ENCODE data around the gene TMEM259. TPM values are rescaled to one million over a fixed set of nuclear protein-coding genes. Genes with fewer than 3 reads are reported as not detected.
A peak's percentile ranks its signal among the peaks of the same experiment; 100 is the strongest.

The TMEM259 gene
- total and polyA plus RNA-seq, 2 of the 13 experiments (the other 11 are each of a cell fraction or from before 2014, with no cell fraction given) = 64.7 to 164 TPM

DNA sequence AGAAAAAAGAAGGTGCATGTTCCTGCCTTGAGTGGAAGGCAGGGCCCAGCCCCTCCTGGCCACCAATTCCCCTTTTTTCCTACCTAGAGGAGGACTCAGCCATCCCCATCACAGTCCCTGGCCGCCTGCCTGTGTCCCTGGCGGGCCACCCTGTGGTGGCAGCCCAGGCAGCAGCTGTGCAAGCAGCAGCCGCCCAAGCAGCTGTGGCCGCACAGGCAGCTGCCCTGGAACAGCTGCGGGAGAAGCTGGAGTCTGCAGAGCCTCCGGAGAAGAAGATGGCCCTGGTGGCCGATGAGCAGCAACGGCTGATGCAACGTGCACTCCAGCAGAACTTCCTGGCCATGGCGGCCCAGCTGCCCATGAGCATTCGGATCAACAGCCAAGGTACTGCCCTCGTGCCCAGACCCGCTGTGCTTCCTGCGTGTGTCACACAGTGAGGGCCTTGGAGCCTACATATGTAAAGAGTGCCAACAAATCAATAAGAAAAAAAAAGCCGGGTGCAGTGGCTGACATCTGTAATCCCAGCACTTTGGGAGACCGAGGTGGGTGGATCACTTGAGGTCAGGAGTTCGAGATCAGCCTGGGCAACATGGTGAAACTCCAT lies 54.3 kb downstream of the TMEM259 start (continued):
- TF ChIP-seq ZSCAN31 (CRISPR knock-in tag; IDR thresholded peaks at IDR 0.05; ENCODE audit: low read depth) (no peak), POGZ (CRISPR knock-in tag; IDR thresholded peaks at IDR 0.05) (no peak), ZNF333 (CRISPR knock-in tag; IDR thresholded peaks at IDR 0.05; ENCODE audit: borderline replicate concordance) (no peak), ZNF501 (CRISPR knock-in tag; IDR thresholded peaks at IDR 0.05) (no peak), BORCS8-MEF2B (CRISPR knock-in tag; IDR thresholded peaks at IDR 0.05) (no peak), ZFP36L2 (CRISPR knock-in tag; IDR thresholded peaks at IDR 0.05) (no peak)
- TF ChIP-seq, protein P1, sequence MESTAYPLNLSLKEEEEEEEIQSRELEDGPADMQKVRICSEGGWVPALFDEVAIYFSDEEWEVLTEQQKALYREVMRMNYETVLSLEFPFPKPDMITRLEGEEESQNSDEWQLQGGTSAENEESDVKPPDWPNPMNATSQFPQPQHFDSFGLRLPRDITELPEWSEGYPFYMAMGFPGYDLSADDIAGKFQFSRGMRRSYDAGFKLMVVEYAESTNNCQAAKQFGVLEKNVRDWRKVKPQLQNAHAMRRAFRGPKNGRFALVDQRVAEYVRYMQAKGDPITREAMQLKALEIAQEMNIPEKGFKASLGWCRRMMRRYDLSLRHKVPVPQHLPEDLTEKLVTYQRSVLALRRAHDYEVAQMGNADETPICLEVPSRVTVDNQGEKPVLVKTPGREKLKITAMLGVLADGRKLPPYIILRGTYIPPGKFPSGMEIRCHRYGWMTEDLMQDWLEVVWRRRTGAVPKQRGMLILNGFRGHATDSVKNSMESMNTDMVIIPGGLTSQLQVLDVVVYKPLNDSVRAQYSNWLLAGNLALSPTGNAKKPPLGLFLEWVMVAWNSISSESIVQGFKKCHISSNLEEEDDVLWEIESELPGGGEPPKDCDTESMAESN (CRISPR knock-in tag; conservative IDR thresholded peaks at IDR 0.05) = no peak
- TF ChIP-seq, protein P2, sequence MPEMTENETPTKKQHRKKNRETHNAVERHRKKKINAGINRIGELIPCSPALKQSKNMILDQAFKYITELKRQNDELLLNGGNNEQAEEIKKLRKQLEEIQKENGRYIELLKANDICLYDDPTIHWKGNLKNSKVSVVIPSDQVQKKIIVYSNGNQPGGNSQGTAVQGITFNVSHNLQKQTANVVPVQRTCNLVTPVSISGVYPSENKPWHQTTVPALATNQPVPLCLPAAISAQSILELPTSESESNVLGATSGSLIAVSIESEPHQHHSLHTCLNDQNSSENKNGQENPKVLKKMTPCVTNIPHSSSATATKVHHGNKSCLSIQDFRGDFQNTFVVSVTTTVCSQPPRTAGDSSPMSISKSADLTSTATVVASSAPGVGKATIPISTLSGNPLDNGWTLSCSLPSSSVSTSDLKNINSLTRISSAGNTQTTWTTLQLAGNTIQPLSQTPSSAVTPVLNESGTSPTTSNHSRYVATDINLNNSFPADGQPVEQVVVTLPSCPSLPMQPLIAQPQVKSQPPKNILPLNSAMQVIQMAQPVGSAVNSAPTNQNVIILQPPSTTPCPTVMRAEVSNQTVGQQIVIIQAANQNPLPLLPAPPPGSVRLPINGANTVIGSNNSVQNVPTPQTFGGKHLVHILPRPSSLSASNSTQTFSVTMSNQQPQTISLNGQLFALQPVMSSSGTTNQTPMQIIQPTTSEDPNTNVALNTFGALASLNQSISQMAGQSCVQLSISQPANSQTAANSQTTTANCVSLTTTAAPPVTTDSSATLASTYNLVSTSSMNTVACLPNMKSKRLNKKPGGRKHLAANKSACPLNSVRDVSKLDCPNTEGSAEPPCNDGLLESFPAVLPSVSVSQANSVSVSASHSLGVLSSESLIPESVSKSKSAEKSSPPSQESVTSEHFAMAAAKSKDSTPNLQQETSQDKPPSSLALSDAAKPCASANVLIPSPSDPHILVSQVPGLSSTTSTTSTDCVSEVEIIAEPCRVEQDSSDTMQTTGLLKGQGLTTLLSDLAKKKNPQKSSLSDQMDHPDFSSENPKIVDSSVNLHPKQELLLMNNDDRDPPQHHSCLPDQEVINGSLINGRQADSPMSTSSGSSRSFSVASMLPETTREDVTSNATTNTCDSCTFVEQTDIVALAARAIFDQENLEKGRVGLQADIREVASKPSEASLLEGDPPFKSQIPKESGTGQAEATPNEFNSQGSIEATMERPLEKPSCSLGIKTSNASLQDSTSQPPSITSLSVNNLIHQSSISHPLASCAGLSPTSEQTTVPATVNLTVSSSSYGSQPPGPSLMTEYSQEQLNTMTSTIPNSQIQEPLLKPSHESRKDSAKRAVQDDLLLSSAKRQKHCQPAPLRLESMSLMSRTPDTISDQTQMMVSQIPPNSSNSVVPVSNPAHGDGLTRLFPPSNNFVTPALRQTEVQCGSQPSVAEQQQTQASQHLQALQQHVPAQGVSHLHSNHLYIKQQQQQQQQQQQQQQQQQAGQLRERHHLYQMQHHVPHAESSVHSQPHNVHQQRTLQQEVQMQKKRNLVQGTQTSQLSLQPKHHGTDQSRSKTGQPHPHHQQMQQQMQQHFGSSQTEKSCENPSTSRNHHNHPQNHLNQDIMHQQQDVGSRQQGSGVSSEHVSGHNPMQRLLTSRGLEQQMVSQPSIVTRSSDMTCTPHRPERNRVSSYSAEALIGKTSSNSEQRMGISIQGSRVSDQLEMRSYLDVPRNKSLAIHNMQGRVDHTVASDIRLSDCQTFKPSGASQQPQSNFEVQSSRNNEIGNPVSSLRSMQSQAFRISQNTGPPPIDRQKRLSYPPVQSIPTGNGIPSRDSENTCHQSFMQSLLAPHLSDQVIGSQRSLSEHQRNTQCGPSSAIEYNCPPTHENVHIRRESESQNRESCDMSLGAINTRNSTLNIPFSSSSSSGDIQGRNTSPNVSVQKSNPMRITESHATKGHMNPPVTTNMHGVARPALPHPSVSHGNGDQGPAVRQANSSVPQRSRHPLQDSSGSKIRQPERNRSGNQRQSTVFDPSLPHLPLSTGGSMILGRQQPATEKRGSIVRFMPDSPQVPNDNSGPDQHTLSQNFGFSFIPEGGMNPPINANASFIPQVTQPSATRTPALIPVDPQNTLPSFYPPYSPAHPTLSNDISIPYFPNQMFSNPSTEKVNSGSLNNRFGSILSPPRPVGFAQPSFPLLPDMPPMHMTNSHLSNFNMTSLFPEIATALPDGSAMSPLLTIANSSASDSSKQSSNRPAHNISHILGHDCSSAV (CRISPR knock-in tag; IDR thresholded peaks at IDR 0.05; ENCODE audit: borderline replicate concordance) = no peak
- TF ChIP-seq, protein P3, sequence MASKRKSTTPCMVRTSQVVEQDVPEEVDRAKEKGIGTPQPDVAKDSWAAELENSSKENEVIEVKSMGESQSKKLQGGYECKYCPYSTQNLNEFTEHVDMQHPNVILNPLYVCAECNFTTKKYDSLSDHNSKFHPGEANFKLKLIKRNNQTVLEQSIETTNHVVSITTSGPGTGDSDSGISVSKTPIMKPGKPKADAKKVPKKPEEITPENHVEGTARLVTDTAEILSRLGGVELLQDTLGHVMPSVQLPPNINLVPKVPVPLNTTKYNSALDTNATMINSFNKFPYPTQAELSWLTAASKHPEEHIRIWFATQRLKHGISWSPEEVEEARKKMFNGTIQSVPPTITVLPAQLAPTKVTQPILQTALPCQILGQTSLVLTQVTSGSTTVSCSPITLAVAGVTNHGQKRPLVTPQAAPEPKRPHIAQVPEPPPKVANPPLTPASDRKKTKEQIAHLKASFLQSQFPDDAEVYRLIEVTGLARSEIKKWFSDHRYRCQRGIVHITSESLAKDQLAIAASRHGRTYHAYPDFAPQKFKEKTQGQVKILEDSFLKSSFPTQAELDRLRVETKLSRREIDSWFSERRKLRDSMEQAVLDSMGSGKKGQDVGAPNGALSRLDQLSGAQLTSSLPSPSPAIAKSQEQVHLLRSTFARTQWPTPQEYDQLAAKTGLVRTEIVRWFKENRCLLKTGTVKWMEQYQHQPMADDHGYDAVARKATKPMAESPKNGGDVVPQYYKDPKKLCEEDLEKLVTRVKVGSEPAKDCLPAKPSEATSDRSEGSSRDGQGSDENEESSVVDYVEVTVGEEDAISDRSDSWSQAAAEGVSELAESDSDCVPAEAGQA (IDR thresholded peaks at IDR 0.05; ENCODE audit: low read depth) = no peak
- TF ChIP-seq, protein P3 (CRISPR knock-in tag; IDR thresholded peaks at IDR 0.05; ENCODE audit: borderline replicate concordance) = no peak
- TF ChIP-seq, protein P4, sequence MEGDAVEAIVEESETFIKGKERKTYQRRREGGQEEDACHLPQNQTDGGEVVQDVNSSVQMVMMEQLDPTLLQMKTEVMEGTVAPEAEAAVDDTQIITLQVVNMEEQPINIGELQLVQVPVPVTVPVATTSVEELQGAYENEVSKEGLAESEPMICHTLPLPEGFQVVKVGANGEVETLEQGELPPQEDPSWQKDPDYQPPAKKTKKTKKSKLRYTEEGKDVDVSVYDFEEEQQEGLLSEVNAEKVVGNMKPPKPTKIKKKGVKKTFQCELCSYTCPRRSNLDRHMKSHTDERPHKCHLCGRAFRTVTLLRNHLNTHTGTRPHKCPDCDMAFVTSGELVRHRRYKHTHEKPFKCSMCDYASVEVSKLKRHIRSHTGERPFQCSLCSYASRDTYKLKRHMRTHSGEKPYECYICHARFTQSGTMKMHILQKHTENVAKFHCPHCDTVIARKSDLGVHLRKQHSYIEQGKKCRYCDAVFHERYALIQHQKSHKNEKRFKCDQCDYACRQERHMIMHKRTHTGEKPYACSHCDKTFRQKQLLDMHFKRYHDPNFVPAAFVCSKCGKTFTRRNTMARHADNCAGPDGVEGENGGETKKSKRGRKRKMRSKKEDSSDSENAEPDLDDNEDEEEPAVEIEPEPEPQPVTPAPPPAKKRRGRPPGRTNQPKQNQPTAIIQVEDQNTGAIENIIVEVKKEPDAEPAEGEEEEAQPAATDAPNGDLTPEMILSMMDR (CRISPR knock-in tag; IDR thresholded peaks at IDR 0.05) = peak; percentile 33

Measured in HepG2 (cell line).